Lung (tissue), 12 donors: Measurements from ENCODE around the gene CSPG4. TPM values are rescaled to one million over a fixed set of nuclear protein-coding genes. Genes with fewer than 3 reads are reported as not detected.

Source experiments
- ATAC-seq: fragments of 200-7000 bp; cut with Tn5 transposase; one replicate; pipeline ENCODE4 v1.9.1; 2020; ENCODE audit warnings: moderate number of reproducible peaks; ENCODE audit not compliant: insufficient read depth, low FRiP score
- DNase-seq, 3 donors: peaks; one replicate each; pipeline ENCODE4 v3.0.0-alpha.2; 2013 to 2017
- H3K27ac ChIP-seq, 2 donors: one replicate each; pipeline ENCODE4 v1.5.1; 2013; ENCODE audit warnings: mild to moderate bottlenecking in 2 of 2, moderate library complexity in 2 of 2, control low read depth in 1 of 2, inconsistent platforms in 1 of 2, low read depth in 1 of 2, low read length in 1 of 2
- H3K27me3 ChIP-seq, 3 donors: one replicate each; pipeline ENCODE4 v1.5.1; 2013; ENCODE audit warnings: low read length in 2 of 3; ENCODE audit not compliant: control insufficient read depth in 3 of 3, insufficient read depth in 3 of 3
- H3K36me3 ChIP-seq, 4 donors: one replicate each; pipeline ENCODE4 v1.5.1; 2013; ENCODE audit warnings: low read length in 4 of 4, mild to moderate bottlenecking in 1 of 4, moderate library complexity in 1 of 4; ENCODE audit not compliant: control insufficient read depth in 4 of 4, insufficient read depth in 4 of 4
- H3K4me1 ChIP-seq, 5 donors: one replicate each; pipeline ENCODE4 v1.5.1; 2013; ENCODE audit warnings: low read length in 5 of 5, mild to moderate bottlenecking in 2 of 5, moderate library complexity in 1 of 5; ENCODE audit not compliant: control insufficient read depth in 5 of 5, insufficient read depth in 5 of 5
- H3K4me3 ChIP-seq: one replicate; pipeline ENCODE4 v1.5.1; 2013; ENCODE audit warnings: mild to moderate bottlenecking, control low read depth, moderate library complexity
- H3K9ac ChIP-seq, 2 donors: one replicate each; pipeline ENCODE4 v1.5.1; 2013; ENCODE audit warnings: low read length in 2 of 2, control low read depth in 1 of 2; ENCODE audit not compliant: insufficient read depth in 1 of 2
- H3K9me3 ChIP-seq, 4 donors: one replicate each; pipeline ENCODE4 v1.5.1; 2013; ENCODE audit warnings: low read length in 3 of 4, mild to moderate bottlenecking in 1 of 4, moderate library complexity in 1 of 4; ENCODE audit not compliant: control insufficient read depth in 4 of 4, insufficient read depth in 3 of 4
- WGBS, 2 donors: extraction: QIAGEN DNeasy Blood & Tissue Kit; methylation state at CpG; one replicate each; pipeline ENCODE4 v1.1.7; 2013; 5-methylcytosine and 5-hydroxymethylcytosine counted together
- polyA plus RNA-seq, 2 donors: library from polyadenylated mRNA; stranded (reverse); fragments of 200-250 nt; gene quantifications; one replicate each; pipeline ENCODE4 v1.2.1, GENCODE V29; 2013
- total RNA-seq, 2 donors: library from RNA; depleted of rRNA in 1 of 2; stranded (reverse); fragments of >200 nt in 1 of 2; gene quantifications; one replicate each; pipeline ENCODE4 v1.2.1, GENCODE V29; 2014 to 2021
- TF ChIP-seq, protein P1 (sequence below): IDR thresholded peaks from 2 replicates; pipeline ENCODE4 v1.5.1; 2012; ENCODE audit warnings: mild to moderate bottlenecking; ENCODE audit errors: control extremely low read depth, extremely low read depth
- donor health status: control.
- donor health status: control.
- donor health status: Bipolar disorder and iron deficiency.
- donor health status: healthy.
- donor health status: DM: yes; HTN: yes; CAD: no.

Gene CSPG4
- total and polyA plus RNA-seq, 4 donors = 8.5 to 38.1 (median 24.2) TPM

DNA sequence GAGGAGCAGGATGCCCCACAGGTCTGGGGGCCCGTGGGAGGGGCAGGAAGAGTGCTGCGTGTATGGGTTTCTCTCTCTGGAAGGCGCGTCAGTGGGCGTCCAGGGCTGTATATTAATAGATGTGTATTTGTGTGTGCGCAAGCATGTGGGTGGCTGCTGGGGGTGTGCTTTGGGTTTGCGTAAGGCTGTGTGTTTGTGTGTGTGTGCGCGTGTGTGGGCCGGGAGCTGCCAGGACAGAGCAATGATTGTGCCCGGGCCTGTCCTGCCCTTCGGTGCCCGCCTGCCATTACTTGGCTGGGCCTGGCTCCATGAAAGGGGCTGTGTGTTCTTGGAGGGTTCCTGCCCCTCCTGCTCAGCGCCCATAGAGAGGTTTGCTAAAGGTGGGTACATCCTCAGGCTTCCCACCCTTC lies 16.3 kb downstream of the CSPG4 start:
- ATAC-seq = no peak
- DNase-seq = peak in 1 of 3 donors; percentile 35
- Histone ChIP-seq H3K4me1 (peaks cover 3 to 44% (median 18%) of the 10 kb centered on the region in 5 donors), H3K9me3 (no peaks in the 10 kb centered on the region), H3K4me3 (no peak overlapping the region), H3K27me3 (no peaks in the 10 kb centered on the region), H3K27ac (peak overlapping the region in 1 of 2 donors; percentile 13), H3K9ac (no peak overlapping the region), H3K36me3 (peaks cover 0 to 5% (median 0%) of the 10 kb centered on the region in 4 donors)
- TF ChIP-seq, protein P1, sequence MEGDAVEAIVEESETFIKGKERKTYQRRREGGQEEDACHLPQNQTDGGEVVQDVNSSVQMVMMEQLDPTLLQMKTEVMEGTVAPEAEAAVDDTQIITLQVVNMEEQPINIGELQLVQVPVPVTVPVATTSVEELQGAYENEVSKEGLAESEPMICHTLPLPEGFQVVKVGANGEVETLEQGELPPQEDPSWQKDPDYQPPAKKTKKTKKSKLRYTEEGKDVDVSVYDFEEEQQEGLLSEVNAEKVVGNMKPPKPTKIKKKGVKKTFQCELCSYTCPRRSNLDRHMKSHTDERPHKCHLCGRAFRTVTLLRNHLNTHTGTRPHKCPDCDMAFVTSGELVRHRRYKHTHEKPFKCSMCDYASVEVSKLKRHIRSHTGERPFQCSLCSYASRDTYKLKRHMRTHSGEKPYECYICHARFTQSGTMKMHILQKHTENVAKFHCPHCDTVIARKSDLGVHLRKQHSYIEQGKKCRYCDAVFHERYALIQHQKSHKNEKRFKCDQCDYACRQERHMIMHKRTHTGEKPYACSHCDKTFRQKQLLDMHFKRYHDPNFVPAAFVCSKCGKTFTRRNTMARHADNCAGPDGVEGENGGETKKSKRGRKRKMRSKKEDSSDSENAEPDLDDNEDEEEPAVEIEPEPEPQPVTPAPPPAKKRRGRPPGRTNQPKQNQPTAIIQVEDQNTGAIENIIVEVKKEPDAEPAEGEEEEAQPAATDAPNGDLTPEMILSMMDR = no peak
- 72 to 80% methylated on average over 14 of the region's 14 CpGs for WGBS, 2 donors

DNA sequence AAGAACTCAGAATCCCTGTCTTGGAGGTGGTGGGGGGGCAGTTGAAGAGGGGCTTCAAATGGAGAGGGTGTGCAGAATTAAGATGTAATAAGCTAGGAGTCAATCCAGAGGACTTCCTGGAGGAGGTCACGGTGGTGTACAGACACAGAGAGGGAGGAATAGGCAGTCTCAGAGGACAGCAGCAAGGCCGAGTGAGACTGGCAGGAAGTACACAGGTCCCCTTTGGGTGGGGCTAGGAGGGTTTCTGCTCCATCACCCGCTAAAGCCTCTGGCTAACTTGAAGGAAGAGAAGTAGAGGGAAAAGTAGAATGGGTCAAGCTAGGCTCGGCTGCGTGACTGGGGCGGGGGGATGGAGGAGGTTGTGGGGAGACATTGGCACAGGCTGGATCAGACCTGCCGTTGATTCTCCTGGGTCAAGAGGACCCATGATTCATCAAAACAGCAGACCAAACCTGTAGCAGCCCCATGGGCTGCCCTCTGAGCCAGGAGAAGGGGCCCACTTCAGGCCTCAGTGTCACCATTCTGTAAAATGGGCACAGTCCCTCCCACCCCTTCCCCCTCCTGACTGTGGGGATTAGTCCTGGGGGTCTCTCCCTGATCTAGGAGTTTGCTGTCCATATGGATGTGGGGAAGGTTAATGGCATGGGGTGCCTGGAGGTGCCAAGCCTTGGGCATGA lies 16.9 kb downstream of the CSPG4 start:
- Histone ChIP-seq H3K9ac (no peak overlapping the region), H3K27me3 (no peaks in the 10 kb centered on the region), H3K36me3 (peaks cover 0 to 6% (median 0%) of the 10 kb centered on the region in 4 donors), H3K9me3 (no peaks in the 10 kb centered on the region), H3K4me1 (peaks cover 3 to 39% (median 15%) of the 10 kb centered on the region in 5 donors), H3K4me3 (no peak overlapping the region), H3K27ac (no peak overlapping the region)
- 62 to 63% methylated on average over 7 of the region's 7 CpGs for WGBS, 2 donors
- ATAC-seq (no peak), DNase-seq (no peak)
- TF ChIP-seq, protein P1 = no peak

DNA sequence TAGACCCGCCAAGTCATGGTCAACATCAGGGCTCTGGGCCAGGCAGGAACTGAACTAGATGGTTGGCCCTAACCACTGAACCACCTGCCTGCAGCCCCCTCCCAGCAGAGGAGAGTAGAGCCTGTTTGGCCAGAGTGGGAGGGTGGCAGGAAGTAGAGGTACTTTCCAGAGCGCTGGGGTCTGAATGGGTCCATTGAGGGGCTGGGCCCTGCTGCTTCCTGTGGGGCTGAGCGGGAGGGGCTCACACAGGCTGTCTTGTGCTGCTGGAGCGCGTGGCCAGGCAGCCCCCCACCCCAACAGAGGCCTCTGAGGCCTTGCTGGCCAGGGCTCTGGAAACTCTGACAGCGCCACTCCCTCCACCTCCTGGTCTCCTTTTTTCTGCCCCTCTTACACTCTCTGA lies 17.4 kb downstream of the CSPG4 start:
- Histone ChIP-seq H3K27ac (no peak overlapping the region), H3K4me1 (peaks cover 3 to 33% (median 12%) of the 10 kb centered on the region in 5 donors), H3K9me3 (no peaks in the 10 kb centered on the region), H3K4me3 (no peak overlapping the region), H3K27me3 (no peaks in the 10 kb centered on the region), H3K9ac (no peak overlapping the region), H3K36me3 (peaks cover 0 to 6% (median 0%) of the 10 kb centered on the region in 4 donors)
- peak; percentile 35 to 63 (median 59) for DNase-seq
- 37 to 51% methylated on average over 6 of the region's 6 CpGs for WGBS, 2 donors
- TF ChIP-seq, protein P1 = no peak
- no peak for ATAC-seq
